ENCODE measurements around the gene CABP4.

DNA sequence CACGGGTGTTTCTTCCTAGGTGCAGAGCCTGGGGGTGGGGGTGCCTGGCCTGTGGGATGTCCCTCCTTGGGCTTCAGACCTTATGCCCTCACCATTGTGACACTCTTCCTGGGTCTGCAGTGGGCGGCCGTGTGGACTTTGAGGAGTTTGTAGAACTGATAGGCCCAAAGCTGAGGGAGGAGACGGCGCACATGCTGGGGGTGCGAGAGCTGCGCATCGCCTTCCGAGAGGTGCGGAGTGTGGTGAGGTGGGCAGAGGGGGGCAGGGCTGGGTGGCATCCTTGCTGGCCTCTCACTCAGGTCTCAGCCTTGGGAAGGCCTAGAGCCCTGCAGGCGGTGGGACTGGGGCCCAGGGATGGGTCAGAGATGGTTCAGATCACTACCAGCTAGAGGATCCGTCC is 2.3 kb downstream of the CABP4 start:
- TF ChIP-seq CTCF (conservative IDR thresholded peaks at IDR 0.05; ENCODE audit: low read depth, low read length) = no peak
- no peak for TF ChIP-seq EZH2phosphoT487 (IDR thresholded peaks at IDR 0.05; ENCODE audit: borderline replicate concordance, low read length)

All from PC-3 (cell line).